Gastrocnemius medialis (tissue), 4 donors: ENCODE data around the gene WDR64.
"Not testable (repeated sequence)": the region's sequence is repeated elsewhere in the genome, so short reads cannot be mapped to it uniquely, and the experiment has no call there.

Experiments
- POLR2A ChIP-seq, 2 donors: fragments of 450-650 bp; IDR thresholded peaks; one replicate each; pipeline ENCODE4 v1.6.1; 2017; ENCODE audit warnings: antibody characterized with exemption in 2 of 2, mild to moderate bottlenecking in 2 of 2, moderate library complexity in 2 of 2
- TF ChIP-seq, protein P1 (sequence below), 5 experiments: fragments of 450-650 bp in 3 of 5; fragments of 200-600 bp in 2 of 5; sonication (generic) in 2 of 5; IDR thresholded peaks in 4 of 5; conservative IDR thresholded peaks in 1 of 5; 1 replicate in 4 of 5; 2 replicates in 1 of 5; pipeline ENCODE4 v1.5.1; 2016 to 2019; ENCODE audit warnings: antibody characterized with exemption in 5 of 5, mild to moderate bottlenecking in 3 of 5, moderate library complexity in 3 of 5

- TF ChIP-seq, protein P1, sequence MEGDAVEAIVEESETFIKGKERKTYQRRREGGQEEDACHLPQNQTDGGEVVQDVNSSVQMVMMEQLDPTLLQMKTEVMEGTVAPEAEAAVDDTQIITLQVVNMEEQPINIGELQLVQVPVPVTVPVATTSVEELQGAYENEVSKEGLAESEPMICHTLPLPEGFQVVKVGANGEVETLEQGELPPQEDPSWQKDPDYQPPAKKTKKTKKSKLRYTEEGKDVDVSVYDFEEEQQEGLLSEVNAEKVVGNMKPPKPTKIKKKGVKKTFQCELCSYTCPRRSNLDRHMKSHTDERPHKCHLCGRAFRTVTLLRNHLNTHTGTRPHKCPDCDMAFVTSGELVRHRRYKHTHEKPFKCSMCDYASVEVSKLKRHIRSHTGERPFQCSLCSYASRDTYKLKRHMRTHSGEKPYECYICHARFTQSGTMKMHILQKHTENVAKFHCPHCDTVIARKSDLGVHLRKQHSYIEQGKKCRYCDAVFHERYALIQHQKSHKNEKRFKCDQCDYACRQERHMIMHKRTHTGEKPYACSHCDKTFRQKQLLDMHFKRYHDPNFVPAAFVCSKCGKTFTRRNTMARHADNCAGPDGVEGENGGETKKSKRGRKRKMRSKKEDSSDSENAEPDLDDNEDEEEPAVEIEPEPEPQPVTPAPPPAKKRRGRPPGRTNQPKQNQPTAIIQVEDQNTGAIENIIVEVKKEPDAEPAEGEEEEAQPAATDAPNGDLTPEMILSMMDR (IDR thresholded peaks at IDR 0.05 in 4 of 5, conservative IDR thresholded peaks at IDR 0.05 in 1 of 5) = not testable (repeated sequence)
- not testable (repeated sequence) for TF ChIP-seq POLR2A (IDR thresholded peaks at IDR 0.05)
Measured at GRCh38 chr1:241703739-241704138, 51.7 kb downstream of the WDR64 start.
